HG02943 (cell line): Measurements from ENCODE around the gene CEBPG.
A peak's percentile ranks its signal among the peaks of the same experiment; 100 is the strongest.

ENCODE experiments used
- ATAC-seq: cut with Tn5 transposase; IDR thresholded peaks from one replicate; pipeline ENCODE4 v1.9.1; 2021; ENCODE audit warnings: mild to moderate bottlenecking, low read depth, moderate library complexity; ENCODE audit not compliant: unreplicated experiment

Gene CEBPG

DNA sequence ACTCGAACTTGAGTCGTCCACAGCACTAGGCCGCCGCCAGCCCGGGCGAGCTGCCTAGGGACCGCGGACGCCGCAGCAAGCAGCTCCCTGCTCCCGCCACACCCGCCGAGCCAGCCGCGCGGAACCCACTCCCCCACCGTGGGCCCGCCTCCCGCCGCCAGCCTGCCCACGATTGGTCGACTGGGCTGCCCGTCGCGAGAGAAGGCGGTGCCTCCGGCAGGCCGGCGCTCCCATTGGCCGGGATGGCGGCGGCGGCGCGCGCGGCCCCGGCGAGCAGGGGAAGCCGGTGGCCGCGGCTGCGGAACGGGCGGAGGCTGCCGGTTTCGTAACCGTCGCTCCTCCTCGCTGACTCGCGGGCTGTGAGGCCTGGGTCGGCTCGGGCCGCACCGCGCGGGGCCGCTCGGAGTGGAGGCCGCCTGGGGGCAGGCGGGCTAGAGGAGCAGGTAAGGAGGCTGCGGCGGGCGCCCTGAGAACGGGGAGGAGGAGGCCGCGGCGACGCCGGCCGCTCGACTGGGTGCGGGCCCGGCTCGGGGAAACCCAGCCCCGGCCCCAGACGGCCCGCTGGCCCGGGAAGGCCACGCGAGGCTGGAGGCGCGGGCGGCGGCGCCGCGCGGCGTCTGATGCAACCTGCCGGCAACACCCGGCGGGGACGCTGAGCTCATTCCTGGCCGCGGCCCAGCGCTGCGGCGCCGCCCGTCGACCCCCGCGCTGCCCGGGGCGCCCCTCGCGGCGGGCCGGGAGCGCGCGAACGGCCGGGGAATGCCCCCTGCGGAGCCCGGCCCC lies at the start of gene CEBPG:
Gene CEBPG, plus strand, starts transcription at position 257 of the 783 bp plus-strand sequence. CDS start 5,531 bp downstream, outside the sequence.
- peak; percentile 82 for ATAC-seq

DNA sequence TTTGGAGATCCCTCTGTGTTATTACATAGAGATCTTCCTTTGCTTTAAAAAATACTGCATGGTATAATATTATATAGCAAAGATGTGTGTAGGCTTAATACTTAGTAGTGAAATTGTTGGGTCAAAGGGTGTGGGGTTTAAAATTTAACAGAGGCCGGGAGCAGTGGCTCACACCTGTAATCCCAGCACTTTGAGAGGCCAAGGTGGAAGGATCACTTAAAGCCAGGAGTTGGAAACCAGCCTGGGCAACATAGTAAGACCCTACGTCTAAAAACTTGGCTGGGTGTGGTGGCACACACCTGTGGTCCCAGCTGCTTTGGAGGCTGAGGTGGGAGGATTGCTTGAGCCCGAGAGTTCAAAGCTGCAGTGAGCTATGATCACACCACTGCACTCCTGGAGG lies 48.9 kb upstream of the CEBPG start:
- no peak for ATAC-seq

DNA sequence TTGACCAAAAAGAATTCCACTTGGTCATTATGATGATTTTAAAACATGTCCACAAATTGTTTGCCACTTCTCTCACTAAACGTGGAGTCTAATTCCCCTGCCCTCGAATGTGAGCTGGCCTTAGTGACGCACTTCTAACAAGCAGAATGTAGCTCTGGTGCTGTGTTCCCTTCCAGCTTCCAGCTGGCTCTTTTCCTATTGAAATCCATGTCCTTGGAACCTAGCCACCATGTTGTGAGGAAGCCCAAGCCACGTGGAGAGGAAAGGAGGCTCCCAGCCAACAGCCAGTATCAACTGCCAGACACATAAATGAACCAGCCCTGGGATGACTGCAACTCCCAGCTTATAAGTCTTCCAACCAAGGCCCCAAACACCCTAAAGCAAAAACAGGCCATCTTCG lies 47.6 kb upstream of the CEBPG start:
- no peak for ATAC-seq

DNA sequence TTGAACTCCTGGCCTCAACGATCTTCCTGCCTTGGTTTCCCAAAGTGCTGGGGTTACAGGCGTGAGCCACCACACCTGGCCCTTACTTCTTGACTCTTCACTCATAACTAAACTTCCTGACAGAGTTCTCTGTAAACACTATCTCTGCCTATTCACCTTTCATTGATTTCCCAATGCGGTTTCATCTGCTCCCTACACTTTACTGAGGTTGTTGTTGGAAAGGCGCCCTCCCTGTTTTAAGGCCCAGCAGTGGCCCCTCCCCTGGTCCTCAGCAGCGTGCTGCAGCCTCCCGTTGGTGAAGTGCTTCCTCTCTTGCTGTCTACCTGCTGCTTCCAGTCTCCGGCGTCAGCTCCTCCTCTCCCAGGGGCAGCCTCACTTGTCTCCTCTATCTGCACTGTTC lies 44.4 kb upstream of the CEBPG start:
- ATAC-seq: no peak

DNA sequence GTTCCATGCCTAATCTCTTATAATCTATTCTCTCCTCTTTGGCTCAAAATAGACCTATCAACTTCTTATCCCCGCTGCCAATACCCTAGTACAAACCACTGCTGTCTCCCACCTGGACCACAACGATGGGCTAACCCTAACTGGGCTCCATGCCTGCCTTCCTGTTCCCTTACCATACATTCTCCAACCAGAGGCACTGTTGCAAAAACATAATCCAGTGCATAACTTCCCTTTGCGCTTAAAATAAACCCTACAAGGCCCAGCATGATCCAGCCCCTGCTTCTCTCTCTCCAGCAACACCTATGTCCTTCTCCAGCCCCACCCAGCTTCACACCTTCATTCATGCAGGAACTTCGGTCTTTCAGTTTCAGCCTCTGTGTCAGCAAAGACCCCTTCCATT lies 43.8 kb upstream of the CEBPG start:
- no peak for ATAC-seq

DNA sequence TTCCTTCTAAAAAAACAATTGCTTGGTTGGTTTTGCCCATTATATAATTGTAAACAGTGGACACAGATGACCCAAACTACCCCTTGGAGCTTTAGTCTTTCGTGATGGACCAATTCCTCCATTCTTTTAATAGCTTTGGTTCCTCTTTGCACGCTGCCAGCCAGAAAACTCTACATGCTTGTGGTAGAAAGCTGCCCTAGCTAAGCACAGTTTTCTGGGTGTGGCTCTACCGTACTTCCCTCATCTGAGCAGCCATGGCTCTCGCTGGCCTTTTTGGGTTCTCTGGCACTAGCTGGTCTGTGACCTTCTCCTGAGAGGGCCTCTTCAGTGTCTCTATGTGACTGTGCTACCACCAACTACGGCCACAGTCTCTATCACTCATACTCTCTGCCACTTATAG lies 41.3 kb upstream of the CEBPG start:
- ATAC-seq: no peak

DNA sequence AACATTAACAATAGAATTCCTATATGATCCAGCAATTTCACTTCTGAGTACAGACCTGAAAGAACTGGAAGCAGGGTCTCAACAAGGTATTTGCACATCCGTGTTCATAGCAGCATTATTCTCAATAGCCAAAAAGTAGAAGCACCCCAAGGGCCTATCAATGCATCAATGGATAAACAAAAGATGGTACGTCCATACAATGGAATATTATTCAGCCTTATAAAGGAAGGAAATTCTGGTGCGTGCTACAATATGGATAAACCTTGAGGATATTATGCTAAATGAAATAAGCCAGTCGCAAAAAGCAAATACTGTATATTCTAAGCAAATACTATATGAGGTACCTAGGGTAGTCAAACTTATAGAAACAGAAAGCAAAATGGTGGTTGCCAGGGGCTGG lies 40.4 kb upstream of the CEBPG start:
- ATAC-seq: no peak

DNA sequence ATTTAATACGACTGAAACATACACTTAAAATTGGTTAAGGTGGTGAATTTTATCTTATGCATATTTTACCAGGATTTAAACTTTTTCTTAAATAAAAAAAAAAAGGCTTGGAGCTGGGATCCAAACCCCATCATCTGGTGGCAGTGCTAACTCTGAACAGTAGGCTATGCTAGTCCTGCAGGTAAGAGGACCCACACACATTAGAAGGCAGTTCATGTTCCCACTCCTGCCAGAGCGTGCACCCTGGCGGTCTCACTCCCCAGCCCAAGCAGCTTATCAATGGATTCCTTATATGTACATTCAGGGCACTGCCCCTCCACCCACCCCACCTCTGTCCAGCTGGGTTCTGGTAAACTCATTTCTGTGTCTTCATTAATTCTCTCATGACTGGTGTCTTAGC lies 39.9 kb upstream of the CEBPG start:
- no peak for ATAC-seq

DNA sequence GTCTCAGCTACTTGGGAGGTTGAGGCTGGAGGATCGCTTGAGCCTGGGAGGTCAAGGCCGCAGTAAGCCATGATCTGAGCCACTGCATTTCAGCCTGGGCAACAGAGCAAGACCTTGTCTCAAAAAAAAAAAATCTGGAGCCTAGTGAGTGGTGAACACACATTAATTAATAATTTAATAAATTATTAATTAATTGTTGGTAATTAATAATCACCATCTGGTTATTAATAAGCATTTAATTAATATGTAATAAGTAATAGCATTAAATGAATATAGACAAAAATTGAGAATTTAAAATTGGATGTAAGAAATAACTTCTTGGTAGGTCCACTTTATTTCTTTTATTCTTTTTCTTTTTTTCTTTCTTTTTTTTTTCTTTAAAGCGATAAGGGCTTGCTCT lies 39.2 kb upstream of the CEBPG start:
- ATAC-seq: no peak

DNA sequence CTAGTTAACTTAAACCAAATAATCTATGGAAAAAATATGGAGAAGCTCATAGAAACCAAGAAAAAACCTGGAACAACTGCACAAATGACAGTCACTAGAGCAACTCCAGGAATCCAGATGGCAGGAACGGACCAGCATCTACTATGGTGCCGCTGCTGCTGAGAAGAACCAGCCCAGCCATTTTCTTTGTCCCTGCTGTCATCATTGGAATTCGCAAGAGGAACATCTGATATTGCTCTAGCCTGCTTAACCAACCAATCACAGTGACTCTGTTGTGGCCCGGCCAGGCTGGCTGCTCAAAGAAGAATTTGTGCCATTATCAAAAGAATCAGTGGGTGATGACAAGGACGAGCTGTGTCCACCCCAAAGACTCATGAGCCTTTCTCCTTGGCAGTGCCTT lies 38.1 kb upstream of the CEBPG start:
- ATAC-seq: no peak

DNA sequence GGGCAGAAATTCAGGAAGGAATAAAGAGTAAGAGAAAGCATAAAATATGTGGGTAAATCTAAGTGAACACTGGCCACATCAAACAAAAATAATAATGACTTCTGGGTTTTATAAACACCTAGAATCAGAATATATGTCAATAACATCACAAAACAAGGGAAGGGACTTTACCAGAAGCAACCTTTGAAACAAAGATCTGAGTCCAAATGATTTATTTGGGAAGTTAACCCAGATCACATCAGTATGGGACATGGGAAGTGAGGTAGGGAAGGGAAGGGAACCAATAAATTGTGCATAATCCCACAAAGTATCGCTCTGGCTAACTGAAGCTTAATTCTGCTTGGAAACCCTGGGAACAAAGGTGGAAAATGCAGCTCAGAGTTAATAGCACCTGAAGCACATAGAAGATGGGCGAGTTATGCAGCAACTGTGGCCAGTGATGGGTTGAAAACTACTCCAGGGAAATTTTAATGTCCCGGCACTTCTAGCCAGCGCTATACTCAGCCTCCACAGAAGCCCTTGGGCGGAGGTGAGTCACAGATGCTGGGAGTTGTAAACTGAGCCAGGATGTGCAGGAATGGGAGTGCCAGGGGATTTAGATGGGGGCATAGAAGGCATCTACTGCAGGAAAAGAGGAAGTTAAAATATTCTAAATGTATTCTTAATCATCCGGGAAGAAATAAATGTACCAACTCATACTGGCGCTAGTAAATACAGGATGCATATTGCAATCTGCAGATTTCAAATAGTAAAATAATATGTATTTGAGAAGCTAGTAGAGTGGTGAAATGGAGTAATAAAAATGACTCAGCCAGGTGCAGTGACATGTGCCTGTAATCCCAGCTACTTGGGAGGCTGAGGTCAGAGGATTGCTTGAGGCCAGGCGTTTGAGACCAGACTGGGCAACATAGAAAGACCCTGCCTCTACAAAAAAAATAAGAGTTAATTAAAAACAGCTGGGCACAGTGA lies 34.2 kb upstream of the CEBPG start:
- ATAC-seq: no peak

DNA sequence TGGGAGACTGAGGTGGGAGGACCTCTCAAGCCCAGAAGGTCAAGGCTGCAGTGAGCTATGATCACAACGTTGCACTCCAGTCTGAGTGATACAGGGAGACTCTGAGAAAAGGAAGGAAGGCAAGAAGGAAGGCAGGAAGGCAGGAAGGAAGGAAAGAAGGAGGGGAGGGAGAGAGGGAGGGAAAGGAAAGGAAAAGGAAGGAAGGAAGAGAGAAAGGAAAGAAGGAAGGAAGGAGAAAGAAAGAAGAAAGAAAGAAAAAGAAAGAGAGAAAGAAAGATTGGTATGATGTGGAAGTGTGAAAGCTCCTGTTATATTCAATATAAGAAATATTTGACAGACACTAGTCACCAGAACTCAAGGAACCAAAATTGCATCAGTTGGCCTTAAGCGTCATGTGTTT lies 32.5 kb upstream of the CEBPG start:
- no peak for ATAC-seq

DNA sequence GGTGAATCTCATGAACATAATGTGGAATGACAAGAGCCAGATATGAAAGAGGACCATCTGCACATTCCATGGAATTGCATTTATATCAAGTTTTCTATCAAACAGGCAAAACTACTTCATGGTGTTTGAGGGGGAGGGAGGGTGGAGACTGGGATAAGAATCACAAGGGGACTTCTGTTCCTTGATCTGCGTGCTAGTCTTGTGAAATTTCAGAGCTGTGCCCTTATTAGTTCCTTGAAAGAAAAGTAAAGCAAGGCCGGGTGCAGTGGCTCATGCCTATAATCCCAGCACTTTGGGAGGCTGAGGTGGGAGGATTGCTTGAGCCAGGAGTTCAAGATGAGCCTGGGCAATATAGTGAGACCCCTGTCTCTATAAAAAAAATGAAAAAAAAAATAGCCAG lies 30.2 kb upstream of the CEBPG start:
- ATAC-seq: no peak

DNA sequence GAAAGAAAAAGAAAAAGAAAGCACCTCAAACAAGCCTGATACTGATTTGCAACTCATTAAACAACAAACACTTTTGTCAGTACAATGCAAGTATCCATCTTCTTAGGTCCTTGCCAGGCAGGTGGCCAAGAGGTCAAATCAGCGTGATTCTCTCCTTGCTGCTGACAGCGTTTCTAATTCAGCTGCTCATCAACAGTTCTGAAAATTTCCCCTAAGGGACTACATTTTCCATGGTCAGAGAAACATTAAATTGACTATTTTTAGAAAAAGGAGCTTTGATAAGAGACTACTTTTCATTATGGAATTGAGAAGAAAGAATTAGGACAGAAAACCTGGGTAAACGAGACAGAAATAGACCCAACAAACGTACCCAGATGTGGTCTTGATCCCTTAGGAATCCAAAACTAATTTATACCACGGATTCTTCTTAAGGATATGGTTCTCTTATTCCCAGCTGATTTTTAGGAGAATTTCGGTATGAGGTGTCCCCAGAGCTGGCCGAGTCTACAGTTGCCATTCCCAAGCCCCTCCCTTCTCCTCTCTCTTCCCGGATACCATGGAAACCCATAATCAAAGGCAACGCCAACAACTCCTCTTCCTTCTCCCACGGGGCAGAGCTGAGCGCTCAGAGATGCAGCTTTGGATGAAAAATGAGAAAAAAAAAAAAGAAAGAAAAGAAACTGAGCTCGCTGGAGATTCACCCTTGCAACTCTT lies 29.5 kb upstream of the CEBPG start:
- no peak for ATAC-seq

DNA sequence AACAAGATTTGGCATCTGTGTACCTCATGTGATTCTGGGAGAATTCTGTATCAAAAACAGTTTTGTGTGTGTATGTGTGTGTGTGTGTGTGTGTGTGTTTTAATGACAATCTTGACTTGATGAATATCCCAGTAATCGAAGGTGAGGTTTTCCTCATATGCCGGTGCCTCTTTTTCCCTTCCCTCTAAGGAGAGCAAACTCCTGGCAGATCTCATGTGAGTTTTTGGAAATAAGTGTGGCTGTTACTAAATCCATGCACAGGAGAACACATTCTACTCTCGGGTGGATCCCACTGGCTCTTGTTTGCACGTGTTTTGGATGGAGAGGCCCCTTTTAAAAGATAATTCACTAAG lies 29.0 kb upstream of the CEBPG start:
- no peak for ATAC-seq

DNA sequence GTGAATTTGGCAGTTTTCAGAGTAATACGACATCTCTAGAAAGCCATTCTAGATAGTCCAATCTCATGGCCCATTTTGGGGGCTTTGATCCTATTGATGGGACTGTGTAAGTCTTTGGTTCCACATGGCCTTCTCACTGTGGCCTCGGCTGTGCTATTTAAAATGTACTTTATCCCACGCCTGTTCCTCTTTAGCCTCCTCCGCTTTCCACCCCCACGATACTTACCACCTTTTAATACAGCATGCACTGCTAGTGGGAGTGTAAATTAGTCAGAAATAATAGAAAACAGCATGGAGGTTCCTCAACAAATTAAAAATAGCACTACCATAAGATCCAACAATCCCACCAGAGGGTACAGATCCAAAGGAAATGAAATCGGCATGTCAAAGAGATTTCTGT lies 28.3 kb upstream of the CEBPG start:
- no peak for ATAC-seq

DNA sequence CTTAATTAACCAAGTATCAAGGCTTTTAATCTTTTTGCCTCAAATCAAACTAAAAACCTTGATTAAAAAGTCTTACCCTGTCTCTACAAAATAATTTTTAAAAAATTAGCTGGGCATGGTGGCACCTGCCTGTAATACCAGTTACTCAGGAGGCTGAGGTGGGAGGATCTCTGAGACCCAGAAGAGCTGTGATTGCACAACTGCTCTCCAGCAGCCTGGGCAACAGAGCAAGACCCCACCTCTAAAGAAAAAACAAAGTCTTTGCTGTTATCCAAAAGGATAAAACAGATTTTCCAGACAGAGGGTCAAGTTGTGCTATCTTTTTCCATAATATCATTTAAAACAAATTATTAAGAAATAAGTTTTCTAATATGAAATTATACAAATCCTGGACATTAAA lies 26.8 kb upstream of the CEBPG start:
- ATAC-seq: no peak

DNA sequence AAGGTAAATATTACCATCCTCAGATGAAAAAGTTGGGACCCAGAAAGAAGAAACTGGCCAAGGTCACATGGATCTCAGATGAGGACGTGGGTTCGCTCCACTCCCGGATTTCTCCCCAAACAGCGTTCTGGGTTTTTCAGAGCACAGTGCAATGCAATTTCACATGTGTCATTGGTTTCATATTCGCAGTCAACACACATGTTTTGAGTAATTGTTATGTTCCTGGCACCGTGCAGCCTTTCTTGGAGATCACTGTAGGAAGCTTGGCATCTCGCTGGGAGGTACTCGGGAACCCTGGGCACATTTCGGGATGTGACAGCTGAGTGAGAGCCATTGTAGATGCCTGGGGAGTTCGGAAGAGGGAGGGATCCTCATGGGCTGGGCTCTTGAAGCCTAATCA lies 26.2 kb upstream of the CEBPG start:
- no peak for ATAC-seq

DNA sequence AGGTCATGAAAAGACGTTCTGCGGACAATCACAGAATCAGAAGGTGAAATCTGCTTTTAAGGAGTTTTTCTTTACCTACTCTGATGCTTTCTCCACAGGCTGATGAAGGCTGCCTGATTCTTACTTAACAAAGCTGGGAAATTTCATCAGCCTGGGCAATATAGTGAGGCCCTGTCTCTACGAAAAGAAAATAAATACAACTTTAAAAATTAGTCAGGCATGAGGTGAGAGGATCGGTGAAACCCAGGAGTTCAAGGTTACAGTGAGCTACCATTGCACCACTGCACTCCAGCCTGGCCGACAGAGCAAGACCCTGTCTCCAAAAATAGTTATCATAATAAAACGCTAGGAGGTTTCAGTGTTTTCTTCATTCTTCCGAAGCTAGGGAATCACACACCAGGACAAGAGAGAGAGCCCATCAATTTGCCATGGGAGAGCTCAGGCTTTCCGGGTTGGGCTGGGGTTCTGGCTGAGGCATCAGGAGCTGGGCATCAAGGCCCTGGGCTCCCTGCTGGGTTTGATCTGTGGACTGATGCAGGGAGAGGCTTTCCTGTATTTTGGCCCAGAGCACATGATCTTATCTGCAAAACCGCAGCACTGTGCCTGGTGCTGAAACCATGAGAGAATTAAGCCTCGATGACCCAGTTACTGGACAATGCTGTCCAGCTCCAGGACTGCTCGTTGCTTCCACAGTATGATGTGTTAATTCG lies 25.1 kb upstream of the CEBPG start:
- ATAC-seq: no peak
